Stimulated activated CD4-positive, alpha-beta T cell treated with anti-CD3 and anti-CD28 coated beads, Interleukin-2, amount 100 ng/mL, for 4 hours (primary cell): Measurements from ENCODE around the gene DOC2A.
"Not testable (repeated sequence)": the region's sequence is repeated elsewhere in the genome, so short reads cannot be mapped to it uniquely, and the experiment has no call there.

ENCODE experiments used
- DNase-seq: peaks from one replicate; pipeline ENCODE4 v3.0.0-alpha.2; 2020; ENCODE audit warnings: low read depth

DOC2A gene

GRCh38 chr16:30027588-30028437 is 17.0 kb upstream of the DOC2A start:
- DNase-seq, result no peak

- DNase-seq, result no peak
These were observed 15.6 kb upstream of the DOC2A start for GRCh38 chr16:30026449-30026848.

- no peak for DNase-seq
These were observed 14.7 kb upstream of the DOC2A start for GRCh38 chr16:30025574-30025973.

GRCh38 chr16:30025156-30025555 is 14.3 kb upstream of the DOC2A start:
- DNase-seq, result no peak

GRCh38 chr16:30024451-30024850 is 13.6 kb upstream of the DOC2A start:
- DNase-seq, result no peak

- no peak for DNase-seq
These were observed 12.8 kb upstream of the DOC2A start for GRCh38 chr16:30023586-30023985.

- no peak for DNase-seq
These were observed 12.1 kb upstream of the DOC2A start, which contains the start of gene C16orf92 for GRCh38 chr16:30022887-30023286. TSS of gene C16orf92 (plus strand) at chr16:30023198. CDS start at chr16:30023341, 143 bp downstream.

- DNase-seq, result no peak
These were observed 7.9 kb upstream of the DOC2A start for GRCh38 chr16:30018731-30019158.

GRCh38 chr16:30017937-30018336 is 7.1 kb upstream of the DOC2A start:
- DNase-seq, result not testable (repeated sequence)

- no peak for DNase-seq
These were observed 6.4 kb upstream of the DOC2A start for GRCh38 chr16:30017277-30017656.

- DNase-seq, result no peak
These were observed 5.9 kb upstream of the DOC2A start for GRCh38 chr16:30016555-30017276.

GRCh38 chr16:30015450-30015849 is 4.6 kb upstream of the DOC2A start:
- DNase-seq, result not testable (repeated sequence)

GRCh38 chr16:30012598-30012997 is 1.8 kb upstream of the DOC2A start:
- DNase-seq, result not testable (repeated sequence)

GRCh38 chr16:30011714-30012504 is 1.1 kb upstream of the DOC2A start:
- DNase-seq, result no peak

GRCh38 chr16:30009990-30010843 is 610 bp downstream of the DOC2A start:
- no peak for DNase-seq

GRCh38 chr16:30009085-30009862 is 1.6 kb downstream of the DOC2A start:
- DNase-seq, result no peak

GRCh38 chr16:30007378-30007895 is 3.4 kb downstream of the DOC2A start:
- no peak for DNase-seq

GRCh38 chr16:30006659-30007377 is 4.0 kb downstream of the DOC2A start:
- no peak for DNase-seq

GRCh38 chr16:30006095-30006473 is 4.7 kb downstream of the DOC2A start:
- no peak for DNase-seq
